B cell (primary cell): ENCODE results near the gene HGFAC.

ENCODE experiments used
- EZH2 ChIP-seq: IDR thresholded peaks from 2 replicates; pipeline ENCODE4 v1.6.1; 2012; ENCODE audit warnings: borderline replicate concordance, low read depth, mild to moderate bottlenecking, moderate library complexity, low read length; ENCODE audit not compliant: insufficient read depth, poor library complexity, severe bottlenecking
- TF ChIP-seq, protein P1 (sequence below): fragments of 200-600 bp; IDR thresholded peaks from one replicate; pipeline ENCODE4 v1.8.0; 2022; ENCODE audit warnings: antibody characterized with exemption, mild to moderate bottlenecking

- TF ChIP-seq, protein P1, sequence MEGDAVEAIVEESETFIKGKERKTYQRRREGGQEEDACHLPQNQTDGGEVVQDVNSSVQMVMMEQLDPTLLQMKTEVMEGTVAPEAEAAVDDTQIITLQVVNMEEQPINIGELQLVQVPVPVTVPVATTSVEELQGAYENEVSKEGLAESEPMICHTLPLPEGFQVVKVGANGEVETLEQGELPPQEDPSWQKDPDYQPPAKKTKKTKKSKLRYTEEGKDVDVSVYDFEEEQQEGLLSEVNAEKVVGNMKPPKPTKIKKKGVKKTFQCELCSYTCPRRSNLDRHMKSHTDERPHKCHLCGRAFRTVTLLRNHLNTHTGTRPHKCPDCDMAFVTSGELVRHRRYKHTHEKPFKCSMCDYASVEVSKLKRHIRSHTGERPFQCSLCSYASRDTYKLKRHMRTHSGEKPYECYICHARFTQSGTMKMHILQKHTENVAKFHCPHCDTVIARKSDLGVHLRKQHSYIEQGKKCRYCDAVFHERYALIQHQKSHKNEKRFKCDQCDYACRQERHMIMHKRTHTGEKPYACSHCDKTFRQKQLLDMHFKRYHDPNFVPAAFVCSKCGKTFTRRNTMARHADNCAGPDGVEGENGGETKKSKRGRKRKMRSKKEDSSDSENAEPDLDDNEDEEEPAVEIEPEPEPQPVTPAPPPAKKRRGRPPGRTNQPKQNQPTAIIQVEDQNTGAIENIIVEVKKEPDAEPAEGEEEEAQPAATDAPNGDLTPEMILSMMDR, result no peak
- no peak for TF ChIP-seq EZH2
Measured at GRCh38 chr4:3488820-3489219, 47.1 kb downstream of the HGFAC start.
